Omental fat pad (tissue), 4 donors: ENCODE results near the gene CNKSR2. TPM values are rescaled to one million over a fixed set of nuclear protein-coding genes. Genes with fewer than 3 reads are reported as not detected.

Source experiments
- ATAC-seq: fragments of 150-250 bp; one replicate; pipeline ENCODE4 v1.9.1; 2016; ENCODE audit warnings: mild to moderate bottlenecking, moderate library complexity; ENCODE audit not compliant: low FRiP score
- DNase-seq: peaks from one replicate; pipeline ENCODE4 v3.0.0-alpha.2; 2019; ENCODE audit warnings: low spot score
- total RNA-seq, 4 donors: library from RNA; depleted of rRNA; stranded (reverse); fragments of >200 nt; gene quantifications; one replicate each; pipeline ENCODE4 v1.1.0, GENCODE V29; 2016
- TF ChIP-seq, protein P1 (sequence below), 3 donors: fragments of 450-650 bp; IDR thresholded peaks; one replicate each; pipeline ENCODE4 v1.5.1; 2016 to 2017; ENCODE audit warnings: antibody characterized with exemption in 3 of 3, mild to moderate bottlenecking in 3 of 3, moderate library complexity in 2 of 3

CNKSR2 gene
- total RNA-seq, 4 donors from 2014 or later, result 4.8 to 9.5 (median 7.6) TPM

DNA sequence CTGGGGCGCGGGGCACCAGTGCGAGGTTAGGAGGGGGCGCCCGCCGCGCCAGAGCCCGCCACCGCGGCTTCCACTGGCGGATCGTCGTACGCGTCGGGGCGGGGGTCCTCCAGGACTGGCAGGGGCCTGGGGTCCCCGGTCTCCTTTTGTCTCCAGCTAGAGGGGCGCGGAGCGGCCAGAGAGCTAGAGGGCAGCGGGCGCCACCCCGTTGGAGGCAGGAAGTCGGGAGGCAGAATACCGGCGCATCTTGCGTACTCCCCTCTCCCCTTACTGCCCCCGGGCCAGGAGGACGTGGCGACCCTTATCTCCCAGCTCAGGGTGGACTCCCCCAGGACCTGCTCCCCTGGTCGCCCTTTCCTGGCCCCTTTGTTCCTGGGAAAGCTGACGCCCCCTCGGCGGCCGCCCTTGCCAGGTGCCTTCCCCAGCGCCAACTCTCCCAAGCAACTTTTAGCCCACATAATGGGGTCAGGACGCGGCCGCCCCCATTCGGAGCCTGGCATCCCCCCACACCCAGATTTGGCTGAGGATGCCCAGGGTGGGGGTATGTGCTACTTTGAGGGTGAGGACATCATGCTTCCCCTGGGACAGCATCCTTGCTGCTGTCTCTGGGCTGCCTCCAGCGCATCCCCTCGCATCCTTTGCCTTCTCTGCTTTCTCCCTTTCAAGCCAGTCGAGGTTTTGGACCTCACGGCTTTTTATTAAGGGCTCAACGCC lies 933 bp downstream of the CNKSR2 start:
- ATAC-seq (peak; percentile 29), DNase-seq (no peak)
- TF ChIP-seq, protein P1, sequence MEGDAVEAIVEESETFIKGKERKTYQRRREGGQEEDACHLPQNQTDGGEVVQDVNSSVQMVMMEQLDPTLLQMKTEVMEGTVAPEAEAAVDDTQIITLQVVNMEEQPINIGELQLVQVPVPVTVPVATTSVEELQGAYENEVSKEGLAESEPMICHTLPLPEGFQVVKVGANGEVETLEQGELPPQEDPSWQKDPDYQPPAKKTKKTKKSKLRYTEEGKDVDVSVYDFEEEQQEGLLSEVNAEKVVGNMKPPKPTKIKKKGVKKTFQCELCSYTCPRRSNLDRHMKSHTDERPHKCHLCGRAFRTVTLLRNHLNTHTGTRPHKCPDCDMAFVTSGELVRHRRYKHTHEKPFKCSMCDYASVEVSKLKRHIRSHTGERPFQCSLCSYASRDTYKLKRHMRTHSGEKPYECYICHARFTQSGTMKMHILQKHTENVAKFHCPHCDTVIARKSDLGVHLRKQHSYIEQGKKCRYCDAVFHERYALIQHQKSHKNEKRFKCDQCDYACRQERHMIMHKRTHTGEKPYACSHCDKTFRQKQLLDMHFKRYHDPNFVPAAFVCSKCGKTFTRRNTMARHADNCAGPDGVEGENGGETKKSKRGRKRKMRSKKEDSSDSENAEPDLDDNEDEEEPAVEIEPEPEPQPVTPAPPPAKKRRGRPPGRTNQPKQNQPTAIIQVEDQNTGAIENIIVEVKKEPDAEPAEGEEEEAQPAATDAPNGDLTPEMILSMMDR (IDR thresholded peaks at IDR 0.05), result no peak

DNA sequence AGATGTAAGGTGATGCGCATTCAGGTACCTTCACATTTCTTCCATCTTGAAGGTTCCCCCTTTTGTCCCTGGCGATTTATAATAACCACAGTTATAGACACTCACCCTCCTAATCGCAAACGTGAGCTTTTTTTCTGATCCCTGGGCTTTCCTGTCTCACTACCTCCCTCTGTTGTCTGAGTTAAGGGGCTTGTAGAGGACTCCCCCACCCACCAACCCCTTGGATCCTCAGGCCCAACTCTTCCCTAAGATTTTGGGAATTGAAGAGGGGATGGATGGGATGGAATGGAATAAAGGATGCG lies 1.4 kb downstream of the CNKSR2 start:
- TF ChIP-seq, protein P1 (IDR thresholded peaks at IDR 0.05), result no peak
- no peak for DNase-seq

DNA sequence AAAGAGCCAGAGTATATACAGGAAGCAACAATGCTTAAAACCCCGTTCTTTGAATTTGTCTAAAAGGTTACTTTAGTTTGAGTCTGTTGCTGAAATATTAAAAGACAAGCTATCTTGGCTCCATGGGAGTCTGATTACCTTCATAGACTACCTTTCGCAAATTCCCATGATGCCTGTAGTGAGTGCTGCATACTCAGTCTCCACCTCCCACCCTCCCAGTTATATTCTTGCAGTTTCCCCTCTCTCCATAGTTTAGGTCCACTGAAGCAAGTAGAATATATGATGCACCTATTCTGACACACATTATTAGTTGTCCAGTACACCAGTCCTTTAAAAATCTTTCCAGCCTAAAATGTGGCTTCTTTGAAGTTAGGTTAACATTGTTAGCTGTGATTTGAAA lies 2.4 kb downstream of the CNKSR2 start:
- ATAC-seq (no peak), DNase-seq (no peak)
- TF ChIP-seq, protein P1 (IDR thresholded peaks at IDR 0.05), result no peak

More for the DNA sequence above, 1.4 kb downstream of the CNKSR2 start:
- no peak for ATAC-seq

DNA sequence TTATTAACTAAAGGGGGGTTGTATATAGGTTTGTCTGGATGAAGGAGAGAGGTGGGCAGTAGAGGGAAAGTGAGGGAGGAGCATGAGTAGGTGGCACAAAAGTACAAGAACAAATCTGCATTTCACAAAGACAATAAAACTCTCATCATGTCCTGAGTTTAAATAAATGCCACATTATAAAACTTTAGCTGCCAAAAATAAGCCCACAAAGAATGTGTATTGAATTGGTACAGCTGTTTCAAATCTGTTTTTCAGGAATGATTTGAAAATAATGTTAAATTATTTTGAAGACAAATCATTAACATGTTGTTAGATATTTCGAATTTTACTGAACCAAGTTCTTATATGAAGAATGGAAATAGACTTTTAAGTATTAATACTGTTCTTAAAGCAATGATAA lies 5.8 kb downstream of the CNKSR2 start:
- DNase-seq (no peak), ATAC-seq (no peak)
- TF ChIP-seq, protein P1 (IDR thresholded peaks at IDR 0.05), result no peak

DNA sequence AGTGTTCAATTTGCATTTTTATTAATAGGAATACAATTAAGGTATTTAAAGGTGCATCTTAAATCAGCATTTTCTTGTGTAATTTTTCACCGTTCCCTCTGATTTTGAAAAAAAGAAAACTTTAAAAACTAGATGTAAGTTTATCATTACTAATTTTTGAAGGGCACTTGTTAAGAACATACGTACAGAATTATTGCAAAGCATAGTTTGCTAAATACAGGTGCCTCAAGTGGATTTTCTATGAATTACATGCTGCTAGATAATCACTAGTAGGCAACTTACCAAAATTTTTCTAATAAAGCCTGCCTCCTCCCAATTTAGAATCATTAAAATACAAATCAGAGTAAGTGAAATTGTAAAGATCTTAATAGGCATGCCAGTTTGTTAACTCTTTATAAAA lies 8.5 kb downstream of the CNKSR2 start:
- DNase-seq, result no peak
- TF ChIP-seq, protein P1 (IDR thresholded peaks at IDR 0.05), result no peak
- ATAC-seq, result no peak

DNA sequence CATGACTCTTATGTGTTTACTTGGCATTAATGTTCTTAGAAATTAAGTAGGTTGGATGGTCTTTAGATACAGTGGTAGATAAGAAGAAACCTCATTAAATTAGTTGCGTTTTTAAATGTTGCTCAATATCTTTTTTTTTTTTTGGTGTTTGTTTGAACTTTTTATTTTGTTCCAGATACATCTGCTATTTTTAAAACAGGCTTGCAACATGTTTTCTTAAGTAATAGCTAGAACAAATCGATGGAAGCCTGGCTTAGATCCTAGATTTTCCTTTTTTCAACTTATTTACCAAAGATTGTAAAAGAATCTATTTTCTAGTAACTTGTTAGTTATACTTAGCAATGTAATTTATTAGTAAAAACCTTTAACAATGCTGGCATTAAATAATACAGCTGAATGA lies 9.3 kb downstream of the CNKSR2 start:
- ATAC-seq, result no peak
- no peak for DNase-seq
- TF ChIP-seq, protein P1 (IDR thresholded peaks at IDR 0.05), result no peak

DNA sequence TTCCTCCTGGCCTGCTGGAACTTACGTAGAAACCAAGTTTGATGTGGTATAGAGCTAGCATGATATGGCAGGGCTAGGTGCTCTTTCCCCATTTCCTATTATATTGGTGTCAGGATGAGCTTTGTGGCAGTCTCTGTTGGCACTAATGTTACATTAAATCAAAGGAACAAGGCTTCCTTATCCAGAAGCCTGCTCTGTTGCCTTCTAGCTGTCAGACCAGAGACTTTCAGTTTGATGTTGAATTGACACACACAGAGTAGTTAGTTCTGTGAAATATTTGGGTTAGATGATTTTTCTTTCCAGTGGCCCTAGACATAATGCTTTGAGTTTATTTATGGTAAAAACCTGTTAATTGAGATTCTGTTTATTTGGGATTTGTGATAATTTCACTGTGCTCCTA lies 10.0 kb downstream of the CNKSR2 start:
- TF ChIP-seq, protein P1 (IDR thresholded peaks at IDR 0.05), result no peak
- DNase-seq (no peak), ATAC-seq (no peak)
